GM18511 (cell line): ENCODE data around the gene GGT1.
"Not testable (repeated sequence)": the region's sequence is repeated elsewhere in the genome, so short reads cannot be mapped to it uniquely, and the experiment has no call there.

ENCODE experiments used
- ATAC-seq: cut with Tn5 transposase; IDR thresholded peaks from one replicate; pipeline ENCODE4 v1.9.1; 2021; ENCODE audit warnings: mild to moderate bottlenecking, moderate library complexity; ENCODE audit not compliant: unreplicated experiment

Gene GGT1

GRCh38 chr22:24633231-24634023, 30.4 kb downstream of the GGT1 start:
- not testable (repeated sequence) for ATAC-seq

GRCh38 chr22:24634776-24635389, 31.9 kb downstream of the GGT1 start:
- ATAC-seq, result not testable (repeated sequence)

GRCh38 chr22:24636513-24636912, 33.5 kb downstream of the GGT1 start:
- ATAC-seq, result not testable (repeated sequence)

GRCh38 chr22:24642307-24642706, 39.3 kb downstream of the GGT1 start:
- not testable (repeated sequence) for ATAC-seq

GRCh38 chr22:24644409-24644808, 41.4 kb downstream of the GGT1 start:
- ATAC-seq, result not testable (repeated sequence)

GRCh38 chr22:24645408-24646399, 42.7 kb downstream of the GGT1 start:
- not testable (repeated sequence) for ATAC-seq

GRCh38 chr22:24646756-24647155, 43.8 kb downstream of the GGT1 start:
- not testable (repeated sequence) for ATAC-seq

GRCh38 chr22:24649371-24649770, 46.4 kb downstream of the GGT1 start:
- ATAC-seq, result not testable (repeated sequence)

- not testable (repeated sequence) for ATAC-seq
Measured at GRCh38 chr22:24650884-24651283, 47.9 kb downstream of the GGT1 start.

- ATAC-seq, result not testable (repeated sequence)
Measured at GRCh38 chr22:24665395-24665794, 62.4 kb downstream of the GGT1 start.

- not testable (repeated sequence) for ATAC-seq
Measured at GRCh38 chr22:24667904-24668303, 64.9 kb downstream of the GGT1 start.

GRCh38 chr22:24672532-24672931, 69.5 kb downstream of the GGT1 start:
- not testable (repeated sequence) for ATAC-seq
